Sigmoid colon (tissue), 7 donors: ENCODE measurements around the gene CIDEA. TPM values are rescaled to one million over a fixed set of nuclear protein-coding genes. Genes with fewer than 3 reads are reported as not detected.

Experiments used
- DNase-seq: peaks from one replicate; pipeline ENCODE4 v3.0.0-alpha.2; 2019
- H3K27ac ChIP-seq, 4 donors: fragments of 200-600 bp; sonication (generic); one replicate each; pipeline ENCODE4 v1.5.1; 2016 to 2019; ENCODE audit warnings: mild to moderate bottlenecking in 1 of 4
- H3K27me3 ChIP-seq, 3 donors: fragments of 200-600 bp; sonication (generic); one replicate each; pipeline ENCODE4 v1.5.1; 2019; ENCODE audit warnings: mild to moderate bottlenecking in 1 of 3
- H3K36me3 ChIP-seq, 4 donors: fragments of 200-600 bp; sonication (generic); one replicate each; pipeline ENCODE4 v1.5.1; 2016 to 2019
- H3K4me1 ChIP-seq, 4 donors: fragments of 200-600 bp; sonication (generic); one replicate each; pipeline ENCODE4 v1.5.1; 2017 to 2019
- H3K4me3 ChIP-seq, 4 donors: fragments of 200-600 bp; sonication (generic); one replicate each; pipeline ENCODE4 v1.5.1; 2017 to 2019; ENCODE audit warnings: mild to moderate bottlenecking in 2 of 4, moderate library complexity in 1 of 4
- H3K9me3 ChIP-seq, 4 donors: fragments of 200-600 bp in 3 of 4; sonication (generic) in 3 of 4; one replicate each; pipeline versions ENCODE4 v1.5.1 to v1.6.1; 2013 to 2019
- CTCF ChIP-seq, 4 experiments: fragments of 450-650 bp in 3 of 4; fragments of 200-600 bp in 1 of 4; IDR thresholded peaks; one replicate each; pipeline ENCODE4 v1.5.1; 2016 to 2019; ENCODE audit warnings: antibody characterized with exemption in 4 of 4, mild to moderate bottlenecking in 3 of 4, moderate library complexity in 2 of 4
- EP300 ChIP-seq, 4 donors: sonication (generic); formaldehyde crosslinking; IDR thresholded peaks; one replicate each; pipeline ENCODE4 v1.6.1; 2017; ENCODE audit warnings: antibody characterized with exemption in 4 of 4
- POLR2A ChIP-seq, 2 donors: fragments of 450-650 bp; IDR thresholded peaks; one replicate each; pipeline ENCODE4 v1.6.1; 2016; ENCODE audit warnings: antibody characterized with exemption in 2 of 2, mild to moderate bottlenecking in 2 of 2, moderate library complexity in 2 of 2
- POLR2AphosphoS5 ChIP-seq, 4 donors: sonication (generic); formaldehyde crosslinking; IDR thresholded peaks; one replicate each; pipeline ENCODE4 v1.6.1; 2017; ENCODE audit warnings: antibody characterized with exemption in 4 of 4
- WGBS, 2 donors: extraction: QIAGEN DNeasy Blood & Tissue Kit; methylation state at CpG; one replicate each; pipeline ENCODE4 v1.1.7; 2013; 5-methylcytosine and 5-hydroxymethylcytosine counted together
- intact Hi-C: fragments of 100-400 bp; cut with DNase I; formaldehyde crosslinking; loops from one replicate; pipeline ENCODE4 v1.15.1; 2023
- polyA plus RNA-seq, 3 donors: library from polyadenylated mRNA; stranded (reverse); fragments of 200-250 nt; gene quantifications; one replicate each; pipeline ENCODE4 v1.2.3, GENCODE V29; 2013
- total RNA-seq, 4 donors: library from RNA; depleted of rRNA; stranded (reverse); fragments of >200 nt; gene quantifications; one replicate each; pipeline ENCODE4 v1.1.0, GENCODE V29; 2016
- donor health status: healthy with polysubstance abuse.
- donor health status: Bipolar disorder and iron deficiency.
- donor health status: healthy.

The CIDEA gene
- total and polyA plus RNA-seq, 7 donors, result 4.2 to 17.8 TPM; not detected in 5

DNA sequence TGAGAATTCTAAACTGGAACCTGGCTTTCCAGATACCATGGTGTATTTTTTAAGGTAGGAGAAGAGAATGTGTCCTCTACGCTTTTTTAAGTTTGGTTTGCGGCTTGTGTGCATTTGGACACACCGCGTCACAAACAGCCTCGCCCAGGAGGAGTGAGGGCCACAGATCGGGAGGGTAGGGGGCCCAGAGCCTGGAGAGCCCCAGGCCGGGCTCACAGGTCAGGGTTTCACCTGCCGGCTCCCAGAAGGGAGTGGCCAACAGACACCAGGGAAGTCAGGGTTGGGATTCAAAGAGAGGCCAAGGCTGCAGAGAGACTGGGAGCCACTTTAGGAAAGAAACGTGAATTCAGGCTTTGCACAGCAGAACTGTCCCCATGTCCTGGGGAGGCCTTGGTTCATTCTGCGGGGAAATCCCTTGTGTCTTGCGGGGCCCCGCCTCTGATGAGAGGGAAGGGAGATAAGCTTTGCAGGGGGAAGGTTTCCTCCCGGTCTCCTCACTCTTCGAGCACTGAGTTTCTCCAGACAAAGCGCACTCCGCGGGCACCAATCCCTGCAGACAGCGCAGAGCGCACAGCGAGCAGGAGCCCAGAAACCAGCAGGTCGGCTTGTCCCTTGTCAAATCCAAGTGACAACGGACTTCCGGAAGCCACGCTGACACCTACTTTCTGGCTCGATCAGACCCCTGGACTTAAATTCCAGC lies 51.9 kb downstream of the CIDEA start:
- peak overlapping the region in 3 of 4 donors; percentile 62 to 100 (median 92) for H3K4me3 ChIP-seq
- peaks cover 0 to 49% (median 45%) of the 10 kb centered on the region in 4 donors for H3K4me1 ChIP-seq
- no peaks in the 10 kb centered on the region for H3K9me3 ChIP-seq
- no peak for DNase-seq
- H3K27ac ChIP-seq, result peak overlapping the region; percentile 94 to 100 (median 99)
- peaks cover 0 to 8% (median 2%) of the 10 kb centered on the region in 4 donors for H3K36me3 ChIP-seq
- intact Hi-C loops, result no loop called here
- no peaks in the 10 kb centered on the region for H3K27me3 ChIP-seq
- TF ChIP-seq EP300 (IDR thresholded peaks at IDR 0.05), result no peak
- 32 to 72% methylated on average over 25 of the region's 25 CpGs for WGBS, 2 donors

GRCh38 chr18:12306752-12307700 lies 52.9 kb downstream of the CIDEA start:
- Histone ChIP-seq H3K27ac (peak overlapping the region; percentile 94 to 100 (median 99)), H3K4me3 (peak overlapping the region; percentile 62 to 100 (median 90)), H3K36me3 (peaks cover 3 to 17% (median 11%) of the 10 kb centered on the region in 4 donors), H3K27me3 (no peaks in the 10 kb centered on the region), H3K4me1 (peaks cover 0 to 51% (median 48%) of the 10 kb centered on the region in 4 donors), H3K9me3 (peaks cover 0 to under 1% (median 0%) of the 10 kb centered on the region in 4 donors)
- WGBS, 2 donors, result 14 to 17% methylated on average over 39 of the region's 39 CpGs
- intact Hi-C loops, result loop anchor here (1.0 kb wide), 2 partner anchors 19 to 28 kb away; no protein-coding TSS in a partner anchor
- peak; percentile 86 for DNase-seq
- TF ChIP-seq POLR2AphosphoS5 (IDR thresholded peaks at IDR 0.05) (peak in 2 of 4 donors; percentile 14 to 47), CTCF (IDR thresholded peaks at IDR 0.05) (no peak), EP300 (IDR thresholded peaks at IDR 0.05) (no peak)

DNA sequence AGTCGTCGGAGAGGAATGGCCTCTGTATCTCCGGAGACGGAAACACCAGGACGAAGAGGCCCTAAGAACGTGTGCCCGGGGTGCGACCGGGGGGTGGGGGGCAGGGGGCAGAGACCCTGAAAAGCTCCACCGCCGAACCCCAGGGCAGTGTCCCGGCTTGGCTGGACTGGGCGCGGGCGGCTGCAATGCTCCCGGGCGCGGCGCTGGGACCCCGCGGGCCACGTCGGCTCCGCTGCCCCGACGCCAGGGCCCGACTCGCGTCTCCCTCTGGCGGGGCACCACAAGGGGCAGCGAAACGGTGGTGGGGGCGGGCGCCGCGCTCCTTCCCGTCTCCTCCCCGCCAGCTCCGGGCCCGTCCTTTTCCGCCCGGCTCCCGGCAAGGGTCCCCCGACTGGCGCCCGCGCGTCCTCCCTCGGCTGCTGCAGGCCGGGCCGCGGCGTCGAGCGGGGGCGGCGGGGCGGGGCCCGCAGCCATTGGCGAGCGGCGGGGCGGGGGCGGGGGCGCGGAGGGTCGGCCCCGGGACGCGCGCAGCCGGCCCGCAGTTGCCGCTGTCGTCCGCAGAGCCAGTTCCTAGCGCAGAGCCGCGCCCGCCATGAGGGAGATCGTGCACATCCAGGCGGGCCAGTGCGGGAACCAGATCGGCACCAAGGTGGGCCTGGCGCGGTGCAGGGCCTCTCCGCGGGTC lies 53.7 kb downstream of the CIDEA start, which contains the start of gene TUBB6:
Gene TUBB6, plus strand, starts transcription at position 541 of the 685 bp plus-strand sequence. Its CDS starts 52 bp downstream, at position 593.
- intact Hi-C loops, result loop anchor here (1.0 kb wide), 2 partner anchors 20 to 29 kb away; no protein-coding TSS in a partner anchor
- peaks cover 8 to 22% (median 15%) of the 10 kb centered on the region in 4 donors for H3K36me3 ChIP-seq
- peak within 1 kb of the TSS; percentile 62 to 100 (median 90) for H3K4me3 ChIP-seq
- H3K4me1 ChIP-seq, result peaks cover 0 to 51% (median 48%) of the 10 kb centered on the region in 4 donors
- WGBS, 2 donors, result 1% methylated on average over 88 of the region's 88 CpGs
- H3K27me3 ChIP-seq, result no peaks in the 10 kb centered on the region
- H3K27ac ChIP-seq, result peak within 1 kb of the TSS; percentile 94 to 100 (median 99)
- TF ChIP-seq POLR2A (IDR thresholded peaks at IDR 0.05), result peak in 1 of 2 donors; percentile 8
- TF ChIP-seq CTCF (IDR thresholded peaks at IDR 0.05), result no peak
- TF ChIP-seq POLR2AphosphoS5 (IDR thresholded peaks at IDR 0.05), result peak; percentile 81 to 94 (median 91)
- H3K9me3 ChIP-seq, result peaks cover 0 to 5% (median 1%) of the 10 kb centered on the region in 4 donors
- DNase-seq, result peak; percentile 89

DNA sequence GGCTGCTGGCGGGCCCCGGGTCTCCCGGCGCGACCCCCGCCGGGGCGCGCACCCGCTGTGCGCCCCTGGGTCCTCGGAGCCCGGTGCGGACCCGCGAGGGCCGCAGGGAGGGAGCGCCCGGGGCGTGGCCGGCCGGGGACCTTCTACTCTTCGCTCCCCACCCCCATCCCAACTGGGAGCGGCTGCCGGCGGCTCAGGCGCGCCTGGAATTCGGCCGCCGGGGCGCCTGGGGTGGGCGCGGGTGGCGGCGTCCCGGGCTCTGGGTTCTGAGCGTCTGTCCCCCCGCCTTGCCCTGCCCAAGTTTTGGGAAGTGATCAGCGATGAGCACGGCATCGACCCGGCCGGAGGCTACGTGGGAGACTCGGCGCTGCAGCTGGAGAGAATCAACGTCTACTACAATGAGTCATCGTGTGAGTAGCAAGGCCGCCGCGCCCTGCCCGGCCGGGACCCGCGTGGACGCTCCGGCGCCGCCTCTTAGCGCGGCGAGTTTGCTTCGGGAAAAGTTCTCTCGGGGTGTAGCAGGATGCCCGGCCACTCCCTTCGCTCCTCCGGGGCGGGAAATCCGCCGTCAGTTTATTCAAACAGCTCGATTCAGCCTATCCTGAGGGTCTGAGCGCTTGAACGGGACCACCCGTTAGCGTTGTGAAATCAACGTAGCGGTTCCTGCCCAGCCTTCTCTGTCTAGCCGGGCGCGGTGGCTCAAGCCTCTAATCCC lies 54.4 kb downstream of the CIDEA start:
- DNase-seq, result peak; percentile 95
- TF ChIP-seq POLR2A (IDR thresholded peaks at IDR 0.05) (peak; percentile 44 to 76), POLR2AphosphoS5 (IDR thresholded peaks at IDR 0.05) (peak; percentile 81 to 93 (median 92)), EP300 (IDR thresholded peaks at IDR 0.05) (no peak), CTCF (IDR thresholded peaks at IDR 0.05) (no peak)
- Histone ChIP-seq H3K27ac (peak overlapping the region; percentile 94 to 100 (median 99)), H3K36me3 (peaks cover 8 to 27% (median 15%) of the 10 kb centered on the region in 4 donors), H3K4me1 (peaks cover 0 to 56% (median 53%) of the 10 kb centered on the region in 4 donors), H3K9me3 (peaks cover 0 to 5% (median 1%) of the 10 kb centered on the region in 4 donors), H3K27me3 (no peaks in the 10 kb centered on the region), H3K4me3 (peak overlapping the region; percentile 62 to 100 (median 90))
- intact Hi-C loops, result loop anchor here (1.0 kb wide), 1 partner anchor 68 kb away; no protein-coding TSS in a partner anchor
- 1% methylated on average over 81 of the region's 81 CpGs for WGBS, 2 donors
